Ureter (tissue), 1 donor: ENCODE results near the gene JARID2. TPM values are rescaled to one million over a fixed set of nuclear protein-coding genes. Genes with fewer than 3 reads are reported as not detected.

ENCODE experiments used
- DNase-seq: peaks from one replicate; pipeline ENCODE4 v3.0.0-alpha.2; 2020; ENCODE audit warnings: low spot score
- total RNA-seq: library from RNA; stranded (reverse); gene quantifications from one replicate; pipeline ENCODE4 v1.2.4, GENCODE V29; 2023
- donor health status: DM: yes; HTN: yes; CAD: no.

JARID2 gene
- total RNA-seq, 1 donor from 2014 or later, result 17.5 TPM

- DNase-seq, result no peak
These were observed 1.0 kb downstream of the JARID2 start for GRCh38 chr6:15246666-15247499.

GRCh38 chr6:15247500-15248450, 1.9 kb downstream of the JARID2 start:
- peak; percentile 67 for DNase-seq

DNA sequence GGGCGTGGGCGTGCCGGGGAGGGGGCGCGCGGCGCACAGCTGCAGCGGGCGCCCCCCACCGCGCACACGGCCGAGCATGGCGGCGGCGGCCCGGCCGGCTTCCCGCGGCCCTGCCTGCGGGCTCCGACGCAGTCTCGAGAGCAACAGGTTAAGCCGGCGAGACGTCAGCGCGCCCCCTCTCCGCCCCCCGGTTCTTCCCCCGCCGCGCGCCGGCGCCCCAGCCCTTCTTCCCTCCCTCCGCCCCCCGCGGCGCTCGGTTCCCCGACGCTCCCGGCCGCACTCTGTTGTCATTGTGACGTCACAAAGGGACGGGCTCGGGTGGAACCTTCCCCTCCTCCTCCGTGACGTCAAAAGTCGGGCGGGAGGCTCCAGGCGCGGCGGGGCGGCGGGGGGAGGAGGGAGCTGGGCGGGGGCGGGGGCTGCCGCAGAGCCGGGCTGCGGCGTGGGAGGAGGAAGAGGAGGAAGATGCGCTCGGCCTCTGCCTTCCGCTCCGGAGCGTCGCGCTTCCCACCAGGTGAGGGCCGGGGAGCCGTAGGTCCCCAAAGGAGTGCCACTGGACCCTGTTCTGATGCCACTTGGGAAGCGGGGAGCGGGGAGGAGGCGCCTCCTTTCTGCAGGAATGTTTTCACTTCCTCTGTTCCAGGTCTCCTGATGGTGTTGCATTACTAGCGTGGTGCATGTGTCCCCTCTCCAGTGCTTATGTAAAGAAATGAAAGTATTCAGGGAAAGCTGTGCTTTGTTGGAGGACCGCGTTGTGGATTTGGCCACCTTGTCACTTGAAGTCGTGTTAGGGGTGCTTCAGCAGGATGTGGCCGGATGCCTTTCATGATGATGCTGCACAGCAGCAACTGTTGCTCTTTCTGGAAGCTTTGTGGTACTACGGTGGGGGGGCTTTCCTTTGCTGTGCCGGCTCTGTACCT, 2.8 kb downstream of the JARID2 start:
- DNase-seq, result peak; percentile 96

GRCh38 chr6:15249371-15250019, 3.6 kb downstream of the JARID2 start:
- DNase-seq, result no peak

DNA sequence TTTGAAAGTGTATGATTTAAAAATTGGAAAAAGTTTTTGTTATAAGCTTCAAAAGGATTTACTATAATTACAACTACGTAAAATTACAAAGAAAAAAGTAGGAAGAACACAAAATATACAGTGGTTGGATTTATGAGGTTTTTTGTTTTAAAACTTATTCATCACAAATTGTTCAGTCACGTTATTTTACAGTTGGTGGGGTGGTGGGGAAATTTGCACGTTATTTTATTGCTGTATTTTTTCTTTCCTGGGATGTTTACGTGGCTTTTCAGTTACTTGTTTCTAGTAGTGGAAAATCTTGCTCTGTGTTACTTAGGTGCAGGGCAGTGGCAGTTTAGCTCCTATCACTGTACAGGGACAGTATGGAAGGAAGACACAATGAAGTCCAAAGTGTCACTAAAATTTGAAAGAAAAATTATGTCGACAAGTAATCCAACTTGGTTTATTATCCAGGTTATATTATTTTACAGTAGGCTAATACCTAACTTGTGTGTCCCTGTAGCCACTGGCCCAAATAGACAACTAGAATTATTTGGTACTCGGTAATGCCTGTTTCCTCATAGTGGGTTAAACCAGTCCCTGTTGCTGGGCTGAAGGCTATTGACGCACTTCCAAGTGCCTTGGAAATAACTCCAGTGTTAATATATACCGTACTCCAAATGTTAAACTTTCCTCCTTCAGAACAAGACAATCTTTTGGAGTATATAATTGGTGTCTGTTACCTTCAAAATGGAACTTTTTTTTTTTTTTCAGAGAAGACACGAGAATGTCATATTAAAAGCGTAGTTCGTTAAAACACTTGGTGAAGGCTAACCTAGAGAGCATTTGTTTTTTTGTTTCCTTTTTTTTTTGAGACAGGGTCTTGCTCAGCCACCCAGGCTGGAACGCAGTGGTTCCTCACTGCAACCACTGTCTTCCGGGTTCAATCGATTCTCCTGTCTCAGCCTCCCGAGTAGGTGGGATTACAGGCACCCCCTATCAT, 4.6 kb downstream of the JARID2 start:
- no peak for DNase-seq

DNA sequence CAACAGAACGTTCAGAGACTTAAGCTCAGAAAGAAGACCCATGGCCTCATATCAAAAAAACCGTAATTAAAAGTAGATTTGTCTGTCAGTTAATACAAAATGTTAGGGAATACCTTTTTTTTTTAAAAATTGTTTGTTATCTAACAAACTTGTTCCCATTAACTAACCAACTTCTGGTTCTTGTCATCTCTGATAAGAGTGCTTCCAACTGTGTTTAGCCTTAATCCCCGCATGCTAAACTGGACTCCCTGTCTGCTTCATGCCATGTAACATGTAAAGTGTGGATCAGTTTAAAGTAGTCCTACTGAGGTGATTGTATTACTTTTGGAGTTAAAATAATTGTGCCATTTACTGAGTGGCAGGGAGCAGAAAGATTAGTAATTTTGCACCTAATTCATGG, 6.3 kb downstream of the JARID2 start:
- DNase-seq, result no peak

GRCh38 chr6:15253203-15254022, 7.5 kb downstream of the JARID2 start:
- DNase-seq, result no peak

DNA sequence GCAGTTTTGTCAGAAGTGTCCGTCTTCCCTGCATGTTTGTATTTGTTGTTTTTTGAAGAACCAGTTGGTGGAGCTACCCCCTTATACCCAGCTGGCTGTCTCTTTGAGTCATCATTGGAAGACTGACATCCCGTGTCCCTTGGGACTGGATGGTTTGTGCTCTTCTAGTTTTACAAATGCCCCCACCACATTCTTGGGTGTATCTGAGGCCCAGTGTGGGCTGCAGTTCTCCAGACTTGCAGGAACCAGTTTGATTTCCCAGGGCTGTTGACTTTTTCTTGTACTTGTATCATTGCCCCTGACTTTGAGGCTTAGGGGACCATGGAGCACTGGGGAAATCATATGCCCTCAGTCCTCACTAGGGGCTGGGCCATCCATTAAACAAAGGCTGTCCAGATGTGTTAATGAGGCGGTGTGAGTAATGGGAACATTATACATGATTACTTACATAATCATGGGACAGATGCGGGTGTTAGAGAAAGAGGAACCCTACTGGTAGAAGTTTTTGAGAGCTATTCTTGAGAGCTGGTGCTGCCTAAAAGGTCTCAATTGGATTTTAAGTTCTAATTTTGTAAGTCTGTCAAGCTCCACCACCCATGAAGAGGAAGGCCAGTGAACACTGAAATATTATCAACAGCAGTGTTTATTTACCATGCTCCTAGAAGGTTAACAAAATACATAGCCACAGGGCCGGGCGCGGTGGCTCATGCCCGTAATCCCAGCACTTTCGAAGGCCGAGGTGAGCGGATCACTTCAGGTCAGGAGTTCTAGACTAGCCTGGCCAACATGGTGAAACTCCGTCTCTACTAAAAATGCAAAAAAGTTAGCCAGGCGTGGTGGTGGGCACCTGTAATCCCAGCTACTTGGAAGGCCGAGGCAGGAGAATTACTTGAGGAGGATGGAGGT, 8.5 kb downstream of the JARID2 start:
- no peak for DNase-seq

GRCh38 chr6:15255481-15255880, 9.6 kb downstream of the JARID2 start:
- DNase-seq, result no peak

DNA sequence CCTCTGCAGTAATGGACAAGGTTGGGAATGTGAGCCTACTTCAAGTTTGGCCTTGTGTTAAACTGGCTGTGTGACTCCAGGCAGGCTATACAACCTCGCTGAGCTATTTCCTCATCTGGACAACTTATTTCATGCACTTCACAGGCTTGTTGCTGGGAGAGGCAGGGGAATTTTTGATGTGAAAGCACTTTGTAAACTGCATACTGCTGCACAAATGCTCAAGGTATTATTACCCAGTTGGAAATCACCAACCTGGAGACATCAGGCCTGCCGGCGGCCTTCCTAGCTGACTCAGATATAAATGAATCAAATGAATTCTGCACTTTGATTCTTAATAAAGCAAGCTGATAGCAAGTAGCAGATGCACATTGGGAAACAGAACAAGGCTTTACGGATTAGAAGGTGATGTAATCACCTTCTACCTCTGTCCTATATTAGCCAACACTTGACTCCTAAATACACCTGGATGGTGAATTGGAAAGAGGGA, 10.1 kb downstream of the JARID2 start:
- DNase-seq, result no peak

GRCh38 chr6:15256538-15257271, 10.8 kb downstream of the JARID2 start:
- no peak for DNase-seq

- DNase-seq, result no peak
These were observed 11.7 kb downstream of the JARID2 start for GRCh38 chr6:15257357-15258132.

- no peak for DNase-seq
These were observed 13.9 kb downstream of the JARID2 start for GRCh38 chr6:15259766-15260098.

DNA sequence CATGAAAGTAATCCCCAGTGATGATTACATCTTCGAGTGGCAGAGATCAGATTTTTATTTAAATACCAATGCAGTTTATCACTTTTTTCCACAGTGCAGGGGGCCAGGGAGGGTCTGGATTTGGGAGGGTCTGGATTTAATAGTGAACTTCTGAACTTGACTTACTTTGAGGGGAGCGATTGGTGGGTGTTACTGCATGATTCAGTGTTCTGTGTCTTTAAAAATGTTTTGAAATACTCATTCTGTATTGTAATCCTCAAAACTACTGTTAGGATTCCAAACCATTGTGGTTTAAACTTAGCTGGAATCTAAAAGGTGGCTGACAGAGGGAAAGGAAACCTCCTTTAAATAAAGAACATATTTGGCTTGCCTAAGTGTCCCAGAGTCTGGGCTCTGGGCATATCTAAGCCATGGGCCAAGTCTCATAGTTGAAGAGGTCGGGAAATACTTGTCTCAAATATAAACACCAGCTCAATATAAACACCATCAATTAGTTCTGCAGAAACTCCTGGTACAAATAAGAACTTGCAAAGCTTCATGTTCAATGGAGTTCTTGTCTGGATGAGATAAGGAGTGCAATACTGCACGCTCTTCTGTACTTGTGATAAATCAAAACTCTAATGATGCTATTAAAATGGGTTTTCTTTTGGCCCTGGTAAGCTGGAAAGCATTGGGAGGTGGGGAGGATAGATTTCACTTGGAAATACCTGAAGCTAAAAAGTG, 14.4 kb downstream of the JARID2 start:
- no peak for DNase-seq

DNA sequence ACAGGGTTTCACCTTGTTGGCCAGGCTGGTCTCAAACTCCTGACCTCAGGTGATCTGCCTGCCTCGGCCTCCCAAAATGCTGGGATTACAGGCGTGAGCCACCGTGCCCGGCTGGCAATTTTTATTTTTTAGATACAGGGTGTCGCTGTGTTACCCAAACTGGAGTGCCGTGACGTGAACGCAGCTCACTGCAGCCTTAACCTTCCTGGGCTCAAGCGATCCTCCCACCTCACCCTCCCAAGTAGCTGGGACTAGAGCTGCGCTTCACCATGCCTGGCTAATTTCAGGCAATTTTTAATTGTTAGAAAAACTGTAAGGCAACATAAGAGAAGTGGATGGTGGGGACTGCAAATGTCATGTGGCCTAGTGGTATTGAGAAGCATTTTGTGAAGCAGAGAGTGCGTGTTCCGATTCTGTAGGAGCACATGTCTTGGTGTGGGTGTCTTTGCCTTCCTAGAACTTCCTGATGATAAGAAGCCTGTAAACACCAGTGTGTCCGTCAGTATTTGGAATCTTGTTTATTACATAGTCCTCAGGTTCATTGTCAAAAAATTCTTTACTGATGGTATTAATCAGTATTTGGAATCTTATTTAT, 18.0 kb downstream of the JARID2 start:
- DNase-seq, result no peak
